SK-N-SH (cell line): Measurements from ENCODE around the gene DCANP1. TPM values are rescaled to one million over a fixed set of nuclear protein-coding genes. Genes with fewer than 3 reads are reported as not detected.

Source experiments
- CTCF ChIA-PET: fragments of 300-600, 350-600 bp; formaldehyde crosslinking; extraction: SDS; loops from one replicate; lab custom pipeline; 2021; lab: Yijun Ruan, JAX
- POLR2A ChIA-PET: fragments of 350-600 bp; sonication (Branson Sonifier 250); formaldehyde crosslinking; extraction: SDS; loops from one replicate; lab custom pipeline; 2020; ENCODE audit warnings: antibody characterized with exemption, inconsistent platforms; lab: Yijun Ruan, JAX
- DNase-seq: peaks from one replicate; pipeline ENCODE4 v3.0.0; 2012
- H2AFZ ChIP-seq: fragments of 200-600 bp; sonication (generic); 2 replicates; pipeline ENCODE4 v1.8.1; 2016; ENCODE audit warnings: antibody characterized with exemption, mild to moderate bottlenecking, low read depth
- H3F3A ChIP-seq: fragments of 200-600 bp; sonication (generic); replicated peaks from 2 replicates; pipeline ENCODE3; 2016; ENCODE audit warnings: antibody characterized with exemption, mild to moderate bottlenecking; ENCODE audit not compliant: insufficient read depth
- H3K27ac ChIP-seq, 2 experiments: fragments of 200-500 bp in 1 of 2; fragments of 200-600 bp in 1 of 2; sonication (Bioruptor generic) in 1 of 2; sonication (generic), shearing (Covaris generic) in 1 of 2; 2 replicates each; pipeline versions ENCODE4 v1.5.1 to v1.6.1; 2014 to 2016; ENCODE audit warnings: low read depth in 2 of 2, inconsistent platforms in 1 of 2, low read length in 1 of 2, mild to moderate bottlenecking in 1 of 2, mixed read lengths in 1 of 2
- H3K27me3 ChIP-seq: fragments of 200-600 bp; sonication (generic), shearing (Covaris generic); 2 replicates; pipeline ENCODE4 v1.6.1; 2016; ENCODE audit warnings: mixed run types; ENCODE audit not compliant: insufficient read depth
- H3K36me3 ChIP-seq, 2 experiments: fragments of 200-500 bp in 1 of 2; fragments of 200-600 bp in 1 of 2; sonication (Bioruptor generic) in 1 of 2; sonication (generic) in 1 of 2; replicated peaks in 1 of 2; 2 replicates each; pipeline versions ENCODE3 to v1.5.1; 2014 to 2016; ENCODE audit warnings: low read length in 1 of 2, mild to moderate bottlenecking in 1 of 2; ENCODE audit not compliant: insufficient read depth in 2 of 2, control insufficient read depth in 1 of 2
- H3K4me1 ChIP-seq, 2 experiments: fragments of 200-500 bp in 1 of 2; fragments of 200-600 bp in 1 of 2; sonication (Bioruptor generic) in 1 of 2; sonication (generic), shearing (Covaris generic) in 1 of 2; 2 replicates each; pipeline versions ENCODE4 v1.5.1 to v1.6.1; 2014 to 2016; ENCODE audit warnings: low read depth in 1 of 2, low read length in 1 of 2, mixed run types in 1 of 2; ENCODE audit not compliant: insufficient read depth in 2 of 2, control insufficient read depth in 1 of 2
- H3K4me2 ChIP-seq: fragments of 200-600 bp; sonication (generic), shearing (Covaris generic); 2 replicates; pipeline ENCODE4 v1.6.1; 2017; ENCODE audit warnings: mixed run types
- H3K4me3 ChIP-seq, 2 experiments: fragments of 200-500 bp in 1 of 2; fragments of 200-600 bp in 1 of 2; sonication (Bioruptor generic) in 1 of 2; sonication (generic), shearing (Covaris generic) in 1 of 2; 2 replicates each; pipeline versions ENCODE4 v1.5.1 to v1.8.1; 2014 to 2016; ENCODE audit warnings: low read depth in 2 of 2, inconsistent platforms in 1 of 2, low read length in 1 of 2, mild to moderate bottlenecking in 1 of 2, mixed read lengths in 1 of 2, moderate library complexity in 1 of 2
- H3K79me2 ChIP-seq: fragments of 200-600 bp; sonication (generic); 2 replicates; pipeline ENCODE4 v1.8.1; 2017; ENCODE audit warnings: mild to moderate bottlenecking; ENCODE audit not compliant: insufficient read depth
- H3K9ac ChIP-seq: fragments of 200-600 bp; sonication (generic); 2 replicates; pipeline ENCODE4 v1.6.1; 2017; ENCODE audit warnings: mixed run types
- H3K9me2 ChIP-seq: fragments of 200-600 bp; sonication (generic); 2 replicates; pipeline ENCODE4 v1.6.1; 2017; ENCODE audit warnings: mixed run types
- H3K9me3 ChIP-seq: fragments of 200-600 bp; sonication (generic); 2 replicates; pipeline ENCODE4 v1.6.1; 2017; ENCODE audit warnings: mixed run types, mild to moderate bottlenecking, moderate library complexity
- H4K20me1 ChIP-seq: fragments of 200-600 bp; sonication (generic); 2 replicates; pipeline ENCODE4 v1.6.1; 2017; ENCODE audit warnings: mild to moderate bottlenecking, mixed run types; ENCODE audit not compliant: insufficient read depth
- EP300 ChIP-seq, 2 experiments: IDR thresholded peaks; 2 replicates each; pipeline versions ENCODE4 v1.4.0 to v1.6.1; 2012; ENCODE audit warnings: borderline replicate concordance in 1 of 2, low read depth in 1 of 2, low read length in 1 of 2
- FOSL2 ChIP-seq: IDR thresholded peaks from 2 replicates; pipeline ENCODE4 v1.4.0; 2012; ENCODE audit warnings: low read depth, mild to moderate bottlenecking, moderate library complexity, borderline replicate concordance
- GATA2 ChIP-seq: sonication (generic); formaldehyde crosslinking; IDR thresholded peaks from 2 replicates; pipeline ENCODE4 v1.5.0; 2020; ENCODE audit warnings: mild to moderate bottlenecking, missing genetic modification reagents
- MEF2A ChIP-seq: IDR thresholded peaks from 2 replicates; pipeline ENCODE4 v1.4.0; 2012; ENCODE audit warnings: low read depth, borderline replicate concordance
- POLR2AphosphoS5 ChIP-seq: IDR thresholded peaks from 2 replicates; pipeline ENCODE4 v1.6.1; 2012; ENCODE audit warnings: low read depth, low read length
- TCF12 ChIP-seq: IDR thresholded peaks from 2 replicates; pipeline ENCODE4 v1.4.0; 2012
- WGBS: methylation state at CpG from one replicate; pipeline ENCODE4 v1.1.6; 2017; ENCODE audit warnings: low lambda C conversion rate; 5-methylcytosine and 5-hydroxymethylcytosine counted together
- polyA plus RNA-seq, 3 experiments: library from polyadenylated mRNA; depleted of rRNA; stranded (reverse); fragments of >200 nt; gene quantifications; 2 replicates each; pipeline ENCODE4 v1.2.3, GENCODE V29; 2012
- TF ChIP-seq, protein P1 (sequence below): IDR thresholded peaks from 2 replicates; pipeline ENCODE4 v1.4.0; 2012; ENCODE audit warnings: low read depth, borderline replicate concordance
- TF ChIP-seq, protein P2 (sequence below): fragments of 200-600 bp; sonication (generic); IDR thresholded peaks from 2 replicates; pipeline ENCODE4 v1.6.1; 2017; ENCODE audit warnings: antibody characterized with exemption, mild to moderate bottlenecking, moderate library complexity
- TF ChIP-seq, protein P3 (sequence below): IDR thresholded peaks from 2 replicates; pipeline ENCODE4 v1.6.1; 2012; ENCODE audit warnings: mild to moderate bottlenecking, low read depth, low read length, moderate library complexity
- TF ChIP-seq, protein P4 (sequence below): IDR thresholded peaks from 2 replicates; pipeline ENCODE4; 2012

Gene DCANP1
- polyA plus RNA-seq, 1 of the 3 experiments (the other 2 are of a cell fraction) = not detected

DNA sequence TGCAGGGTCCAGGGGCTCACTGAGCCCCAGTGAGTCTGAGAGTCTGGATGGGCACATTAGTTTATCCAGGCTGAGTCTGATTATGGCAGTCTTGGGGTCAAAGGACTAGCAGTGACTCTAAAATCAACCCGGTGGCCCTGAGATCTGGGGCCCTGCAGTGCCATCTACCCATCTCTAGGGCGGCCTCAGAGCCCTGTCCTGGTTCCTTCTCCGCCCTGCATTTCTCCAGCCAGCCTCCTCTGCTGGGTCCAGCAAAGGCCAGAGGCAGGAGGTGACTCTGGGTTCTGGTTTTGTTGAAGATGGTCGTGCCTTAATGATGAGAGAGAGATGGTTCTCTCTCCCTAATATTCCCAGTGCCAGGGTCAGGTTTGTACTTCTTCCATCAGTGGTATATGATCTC is 15.0 kb downstream of the DCANP1 start:
- Histone ChIP-seq H2AFZ (no peak overlapping the region), H3K9me3 (no peaks in the 10 kb centered on the region), H3K27me3 (no peaks in the 10 kb centered on the region), H3K36me3 (no peaks in the 10 kb centered on the region), H4K20me1 (no peaks in the 10 kb centered on the region), H3K4me3 (no peak overlapping the region), H3K79me2 (no peaks in the 10 kb centered on the region), H3F3A (no peaks in the 10 kb centered on the region), H3K9ac (no peak overlapping the region), H3K4me2 (no peak overlapping the region), H3K9me2 (no peaks in the 10 kb centered on the region), H3K4me1 (peaks cover 0 to 17% of the 10 kb centered on the region in 2 experiments; a peak in 1 of 4 replicates), H3K27ac (no peak overlapping the region)
- DNase-seq = no peak
- POLR2A ChIA-PET = no interaction called here
- WGBS = 45% methylated on average over 1 of the region's 4 CpGs
- CTCF ChIA-PET = interaction anchor here (1.5 kb wide), 1 partner anchor 26 kb away, joined by 5 read pairs; no protein-coding TSS in a partner anchor
- TF ChIP-seq, protein P1, sequence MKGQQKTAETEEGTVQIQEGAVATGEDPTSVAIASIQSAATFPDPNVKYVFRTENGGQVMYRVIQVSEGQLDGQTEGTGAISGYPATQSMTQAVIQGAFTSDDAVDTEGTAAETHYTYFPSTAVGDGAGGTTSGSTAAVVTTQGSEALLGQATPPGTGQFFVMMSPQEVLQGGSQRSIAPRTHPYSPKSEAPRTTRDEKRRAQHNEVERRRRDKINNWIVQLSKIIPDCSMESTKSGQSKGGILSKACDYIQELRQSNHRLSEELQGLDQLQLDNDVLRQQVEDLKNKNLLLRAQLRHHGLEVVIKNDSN = no peak
- no peak for TF ChIP-seq TCF12
- no peak for TF ChIP-seq MEF2A
- no peak for TF ChIP-seq FOSL2
- no peak for TF ChIP-seq EP300 (IDR thresholded peaks at IDR 0.05; ENCODE audit: borderline replicate concordance in 1 of 2, low read depth in 1 of 2, low read length in 1 of 2)
- TF ChIP-seq, protein P2, sequence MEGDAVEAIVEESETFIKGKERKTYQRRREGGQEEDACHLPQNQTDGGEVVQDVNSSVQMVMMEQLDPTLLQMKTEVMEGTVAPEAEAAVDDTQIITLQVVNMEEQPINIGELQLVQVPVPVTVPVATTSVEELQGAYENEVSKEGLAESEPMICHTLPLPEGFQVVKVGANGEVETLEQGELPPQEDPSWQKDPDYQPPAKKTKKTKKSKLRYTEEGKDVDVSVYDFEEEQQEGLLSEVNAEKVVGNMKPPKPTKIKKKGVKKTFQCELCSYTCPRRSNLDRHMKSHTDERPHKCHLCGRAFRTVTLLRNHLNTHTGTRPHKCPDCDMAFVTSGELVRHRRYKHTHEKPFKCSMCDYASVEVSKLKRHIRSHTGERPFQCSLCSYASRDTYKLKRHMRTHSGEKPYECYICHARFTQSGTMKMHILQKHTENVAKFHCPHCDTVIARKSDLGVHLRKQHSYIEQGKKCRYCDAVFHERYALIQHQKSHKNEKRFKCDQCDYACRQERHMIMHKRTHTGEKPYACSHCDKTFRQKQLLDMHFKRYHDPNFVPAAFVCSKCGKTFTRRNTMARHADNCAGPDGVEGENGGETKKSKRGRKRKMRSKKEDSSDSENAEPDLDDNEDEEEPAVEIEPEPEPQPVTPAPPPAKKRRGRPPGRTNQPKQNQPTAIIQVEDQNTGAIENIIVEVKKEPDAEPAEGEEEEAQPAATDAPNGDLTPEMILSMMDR = no peak
- TF ChIP-seq, protein P3, sequence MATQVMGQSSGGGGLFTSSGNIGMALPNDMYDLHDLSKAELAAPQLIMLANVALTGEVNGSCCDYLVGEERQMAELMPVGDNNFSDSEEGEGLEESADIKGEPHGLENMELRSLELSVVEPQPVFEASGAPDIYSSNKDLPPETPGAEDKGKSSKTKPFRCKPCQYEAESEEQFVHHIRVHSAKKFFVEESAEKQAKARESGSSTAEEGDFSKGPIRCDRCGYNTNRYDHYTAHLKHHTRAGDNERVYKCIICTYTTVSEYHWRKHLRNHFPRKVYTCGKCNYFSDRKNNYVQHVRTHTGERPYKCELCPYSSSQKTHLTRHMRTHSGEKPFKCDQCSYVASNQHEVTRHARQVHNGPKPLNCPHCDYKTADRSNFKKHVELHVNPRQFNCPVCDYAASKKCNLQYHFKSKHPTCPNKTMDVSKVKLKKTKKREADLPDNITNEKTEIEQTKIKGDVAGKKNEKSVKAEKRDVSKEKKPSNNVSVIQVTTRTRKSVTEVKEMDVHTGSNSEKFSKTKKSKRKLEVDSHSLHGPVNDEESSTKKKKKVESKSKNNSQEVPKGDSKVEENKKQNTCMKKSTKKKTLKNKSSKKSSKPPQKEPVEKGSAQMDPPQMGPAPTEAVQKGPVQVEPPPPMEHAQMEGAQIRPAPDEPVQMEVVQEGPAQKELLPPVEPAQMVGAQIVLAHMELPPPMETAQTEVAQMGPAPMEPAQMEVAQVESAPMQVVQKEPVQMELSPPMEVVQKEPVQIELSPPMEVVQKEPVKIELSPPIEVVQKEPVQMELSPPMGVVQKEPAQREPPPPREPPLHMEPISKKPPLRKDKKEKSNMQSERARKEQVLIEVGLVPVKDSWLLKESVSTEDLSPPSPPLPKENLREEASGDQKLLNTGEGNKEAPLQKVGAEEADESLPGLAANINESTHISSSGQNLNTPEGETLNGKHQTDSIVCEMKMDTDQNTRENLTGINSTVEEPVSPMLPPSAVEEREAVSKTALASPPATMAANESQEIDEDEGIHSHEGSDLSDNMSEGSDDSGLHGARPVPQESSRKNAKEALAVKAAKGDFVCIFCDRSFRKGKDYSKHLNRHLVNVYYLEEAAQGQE = no peak
- no peak for TF ChIP-seq GATA2 (CRISPR knock-in tag)
- TF ChIP-seq, protein P4, sequence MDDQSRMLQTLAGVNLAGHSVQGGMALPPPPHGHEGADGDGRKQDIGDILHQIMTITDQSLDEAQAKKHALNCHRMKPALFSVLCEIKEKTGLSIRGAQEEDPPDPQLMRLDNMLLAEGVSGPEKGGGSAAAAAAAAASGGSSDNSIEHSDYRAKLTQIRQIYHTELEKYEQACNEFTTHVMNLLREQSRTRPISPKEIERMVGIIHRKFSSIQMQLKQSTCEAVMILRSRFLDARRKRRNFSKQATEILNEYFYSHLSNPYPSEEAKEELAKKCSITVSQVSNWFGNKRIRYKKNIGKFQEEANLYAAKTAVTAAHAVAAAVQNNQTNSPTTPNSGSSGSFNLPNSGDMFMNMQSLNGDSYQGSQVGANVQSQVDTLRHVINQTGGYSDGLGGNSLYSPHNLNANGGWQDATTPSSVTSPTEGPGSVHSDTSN = no peak
- TF ChIP-seq POLR2AphosphoS5 = no peak
